Mammary epithelial cell (primary cell): ENCODE results near the gene OGDH.

Source experiments
- CTCF ChIP-seq, 2 donors: IDR thresholded peaks in 1 of 2; conservative IDR thresholded peaks in 1 of 2; 2 replicates each; pipeline ENCODE4 v1.5.1; 2011 to 2012; ENCODE audit warnings: inconsistent platforms in 2 of 2, low read length in 2 of 2, mild to moderate bottlenecking in 2 of 2, control low read depth in 1 of 2, low read depth in 1 of 2; ENCODE audit not compliant: insufficient read depth in 1 of 2; ENCODE audit errors: extremely low read depth in 1 of 2
- EZH2 ChIP-seq: IDR thresholded peaks from 2 replicates; pipeline ENCODE4 v1.6.1; 2012; ENCODE audit warnings: low read length, inconsistent platforms, borderline replicate concordance

DNA sequence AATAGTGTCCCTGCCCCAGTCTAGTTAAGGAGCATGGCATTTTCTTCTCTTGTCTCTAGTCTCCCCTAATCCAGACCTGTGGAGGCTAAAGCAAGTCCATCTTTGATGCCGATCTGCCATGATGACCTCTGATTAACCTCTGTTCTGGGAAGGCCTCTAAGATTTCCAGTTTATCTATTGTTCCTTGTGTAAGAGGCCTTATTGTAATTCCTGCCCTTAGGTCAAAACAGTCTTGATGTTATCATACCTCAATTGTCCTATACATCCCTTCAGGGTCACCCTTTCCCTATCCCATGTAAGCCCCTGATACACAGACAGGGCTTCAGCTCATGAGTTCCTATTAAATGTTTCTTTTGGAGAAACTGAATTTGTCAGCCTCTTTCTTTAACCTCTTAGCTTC, 137.3 kb downstream of the OGDH start:
- TF ChIP-seq EZH2 (no peak), CTCF (conservative IDR thresholded peaks at IDR 0.05 in 1 of 2, IDR thresholded peaks at IDR 0.05 in 1 of 2; ENCODE audit: extremely low read depth in 1 of 2, insufficient read depth in 1 of 2, low read depth in 1 of 2, low read length in 2 of 2) (no peak)
